Chondrocyte (in vitro differentiated cells): ENCODE data around the gene TYR. TPM values are rescaled to one million over a fixed set of nuclear protein-coding genes. Genes with fewer than 3 reads are reported as not detected.

Experiments used
- DNase-seq: peaks from one replicate; pipeline ENCODE4 v3.0.0; 2021; ENCODE audit warnings: mixed read lengths, low spot score
- H3K27ac Mint-ChIP-seq: one replicate; pipeline ENCODE4 v1.8.0; 2021; ENCODE audit warnings: mild to moderate bottlenecking, moderate library complexity, mixed read lengths; ENCODE audit not compliant: unreplicated experiment
- H3K27me3 Mint-ChIP-seq: 2 replicates; pipeline ENCODE4 v1.8.0; 2021; ENCODE audit warnings: low read depth, mixed read lengths
- H3K36me3 Mint-ChIP-seq: 2 replicates; pipeline ENCODE4 v1.8.0; 2021; ENCODE audit warnings: low read depth, mixed read lengths
- H3K4me1 Mint-ChIP-seq: 2 replicates; pipeline ENCODE4 v1.8.0; 2021; ENCODE audit warnings: low read depth, mild to moderate bottlenecking, mixed read lengths
- H3K4me3 Mint-ChIP-seq: one replicate; pipeline ENCODE4 v1.8.0; 2021; ENCODE audit warnings: mild to moderate bottlenecking, moderate library complexity, mixed read lengths; ENCODE audit not compliant: unreplicated experiment
- H3K9me3 Mint-ChIP-seq: 2 replicates; pipeline ENCODE4 v1.8.0; 2021; ENCODE audit warnings: low read depth, mixed read lengths
- CTCF ChIP-seq: fragments of 200-600 bp; sonication (generic); IDR thresholded peaks from 2 replicates; pipeline ENCODE4 v1.5.0; 2021; ENCODE audit warnings: antibody characterized with exemption, mild to moderate bottlenecking, moderate library complexity
- long read RNA-seq: library from polyadenylated mRNA; stranded (forward); transcript quantifications from one replicate; pipeline ENCODE4 v2.0.0, GENCODE V29; 2021
- total RNA-seq: library from RNA; stranded (reverse); gene quantifications from 3 replicates; pipeline ENCODE4 v1.2.1, GENCODE V29; 2021

The TYR gene
- total RNA-seq: not detected in 3 replicates
- long read RNA-seq, partial matches to known transcripts: 0 of 1 reads
- long read RNA-seq, other reads (novel, unspliced or antisense): 1 of 1 reads

DNA sequence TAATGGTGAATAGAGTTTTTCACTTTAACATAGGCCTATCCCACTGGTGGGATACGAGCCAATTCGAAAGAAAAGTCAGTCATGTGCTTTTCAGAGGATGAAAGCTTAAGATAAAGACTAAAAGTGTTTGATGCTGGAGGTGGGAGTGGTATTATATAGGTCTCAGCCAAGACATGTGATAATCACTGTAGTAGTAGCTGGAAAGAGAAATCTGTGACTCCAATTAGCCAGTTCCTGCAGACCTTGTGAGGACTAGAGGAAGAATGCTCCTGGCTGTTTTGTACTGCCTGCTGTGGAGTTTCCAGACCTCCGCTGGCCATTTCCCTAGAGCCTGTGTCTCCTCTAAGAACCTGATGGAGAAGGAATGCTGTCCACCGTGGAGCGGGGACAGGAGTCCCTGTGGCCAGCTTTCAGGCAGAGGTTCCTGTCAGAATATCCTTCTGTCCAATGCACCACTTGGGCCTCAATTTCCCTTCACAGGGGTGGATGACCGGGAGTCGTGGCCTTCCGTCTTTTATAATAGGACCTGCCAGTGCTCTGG lies at the start of gene TYR:
Gene TYR (plus strand): TSS at position 185 of the 541 bp plus-strand sequence. CDS start 79 bp downstream, at position 264.
- Mint-ChIP-seq H3K27ac (no peak within 1 kb of the TSS), H3K27me3 (peaks cover 2% of the 10 kb centered on the region), H3K4me1 (peaks cover 3% of the 10 kb centered on the region), H3K36me3 (no peaks in the 10 kb centered on the region), H3K4me3 (no peak within 1 kb of the TSS), H3K9me3 (no peaks in the 10 kb centered on the region)
- TF ChIP-seq CTCF: no peak
- no peak for DNase-seq

GRCh38 chr11:89136606-89137005 lies 41.1 kb upstream of the TYR start:
- Mint-ChIP-seq H3K4me3 (no peak overlapping the region), H3K27me3 (peaks cover 25% of the 10 kb centered on the region), H3K9me3 (no peaks in the 10 kb centered on the region), H3K27ac (no peak overlapping the region), H3K36me3 (no peaks in the 10 kb centered on the region), H3K4me1 (no peaks in the 10 kb centered on the region)
- no peak for DNase-seq
- TF ChIP-seq CTCF: no peak

DNA sequence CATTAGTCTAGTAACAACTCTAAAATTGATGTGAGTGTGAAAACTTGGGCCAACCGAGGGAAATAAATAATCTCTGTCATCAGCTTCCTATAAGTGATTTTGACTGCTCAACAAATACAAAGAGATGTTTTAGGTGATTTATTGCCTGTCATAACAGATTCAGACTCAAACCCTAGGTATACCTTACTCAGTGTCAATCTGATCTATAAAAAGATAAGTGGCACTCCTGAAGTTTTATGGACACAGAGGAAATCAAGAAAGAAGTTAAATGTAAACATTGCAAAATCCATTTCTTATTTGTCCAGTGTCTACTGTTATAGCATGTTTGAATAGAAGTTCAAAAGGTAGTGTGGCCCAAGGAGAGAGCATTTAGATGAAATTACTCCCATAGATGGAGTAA lies 30.4 kb upstream of the TYR start:
- no peak overlapping the region for H3K4me3 Mint-ChIP-seq
- no peak overlapping the region for H3K27ac Mint-ChIP-seq
- no peak for DNase-seq
- TF ChIP-seq CTCF: no peak
- peaks cover 5% of the 10 kb centered on the region for H3K4me1 Mint-ChIP-seq
- no peaks in the 10 kb centered on the region for H3K36me3 Mint-ChIP-seq
- H3K9me3 Mint-ChIP-seq: no peaks in the 10 kb centered on the region
- peaks cover 11% of the 10 kb centered on the region for H3K27me3 Mint-ChIP-seq

GRCh38 chr11:89159974-89160373 lies 17.7 kb upstream of the TYR start:
- Mint-ChIP-seq H3K9me3 (peaks cover 2% of the 10 kb centered on the region), H3K27me3 (peaks cover 3% of the 10 kb centered on the region), H3K36me3 (no peaks in the 10 kb centered on the region), H3K4me3 (no peak overlapping the region), H3K4me1 (no peaks in the 10 kb centered on the region), H3K27ac (no peak overlapping the region)
- TF ChIP-seq CTCF: no peak
- no peak for DNase-seq

GRCh38 chr11:89161949-89162348 lies 15.7 kb upstream of the TYR start:
- no peak for DNase-seq
- Mint-ChIP-seq H3K9me3 (peaks cover 3% of the 10 kb centered on the region), H3K4me1 (no peaks in the 10 kb centered on the region), H3K36me3 (no peaks in the 10 kb centered on the region), H3K27me3 (peaks cover 3% of the 10 kb centered on the region), H3K27ac (no peak overlapping the region), H3K4me3 (no peak overlapping the region)
- TF ChIP-seq CTCF: no peak
